ENCODE data around the gene STX8. TPM values are rescaled to one million over a fixed set of nuclear protein-coding genes. Genes with fewer than 3 reads are reported as not detected.

The STX8 gene
- total RNA-seq, 1 experiment from 2014 or later: 38.8 TPM

DNA sequence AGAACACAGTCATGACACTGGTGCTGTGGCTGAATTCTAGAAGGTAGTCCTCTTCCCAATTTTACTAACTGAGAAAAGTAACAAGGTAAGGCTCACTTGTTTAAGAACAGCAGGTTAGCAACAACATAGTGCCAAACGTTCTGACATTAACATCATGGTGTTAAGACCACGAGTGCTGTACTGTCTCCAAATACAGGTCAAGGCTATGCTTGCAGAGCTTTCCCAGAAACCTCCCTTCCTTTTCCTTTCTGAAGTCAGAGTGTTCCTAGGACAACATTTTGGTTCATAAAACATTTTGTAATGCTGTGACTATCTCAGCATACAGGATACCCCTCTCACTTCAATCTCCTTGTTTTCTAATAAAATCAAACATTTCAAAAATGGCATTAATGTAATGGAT is 144.0 kb downstream of the STX8 start:
- Histone ChIP-seq H4K20me1 (ENCODE audit: insufficient read depth) (no peaks in the 10 kb centered on the region), H3K27ac (ENCODE audit: low read depth, low read length) (no peak overlapping the region), H3K9ac (ENCODE audit: low read length) (no peak overlapping the region), H3K79me2 (ENCODE audit: insufficient read depth, low read length) (no peaks in the 10 kb centered on the region), H3K9me2 (ENCODE audit: insufficient read depth) (no peaks in the 10 kb centered on the region), H3K9me3 (ENCODE audit: control insufficient read depth in 1 of 2, insufficient read depth in 1 of 2, low read depth in 1 of 2, low read length in 2 of 2) (no peaks in the 10 kb centered on the region), H3K36me3 (ENCODE audit: control insufficient read depth in 1 of 2, insufficient read depth in 2 of 2, low read length in 2 of 2) (no peaks in the 10 kb centered on the region), H3K27me3 (ENCODE audit: insufficient read depth, low read length) (no peaks in the 10 kb centered on the region), H3K4me1 (ENCODE audit: control insufficient read depth in 1 of 2, insufficient read depth in 2 of 2, low read length in 2 of 2) (0 out of 4 replicates have a peak, but pooled peaks cover 0 to 6% of the 10 kb centered on the region in 2 experiments), H3K4me2 (ENCODE audit: low read length) (no peak overlapping the region), H2AFZ (ENCODE audit: low read depth, low read length, poor library complexity, severe bottlenecking) (no peak overlapping the region), H3K4me3 (replicated peaks in 1 of 2; ENCODE audit: low read depth in 1 of 2, low read length in 2 of 2) (no peak overlapping the region)
- no TSS peak for BruUV-seq (replicated peaks)
- ATAC-seq: no peak
- no peak for TF ChIP-seq ZFX (IDR thresholded peaks at IDR 0.05)
- TF ChIP-seq TCF7L2 (IDR thresholded peaks at IDR 0.05; ENCODE audit: borderline replicate concordance, extremely low read depth, insufficient read depth, insufficient read length): no peak
- no peak for TF ChIP-seq EGR1 (IDR thresholded peaks at IDR 0.05; ENCODE audit: low read depth)
- TF ChIP-seq YY1 (IDR thresholded peaks at IDR 0.05; ENCODE audit: extremely low read depth, insufficient replicate concordance, low read depth, low read length): no peak
- TF ChIP-seq CEBPB (IDR thresholded peaks at IDR 0.05; ENCODE audit: low read depth): no peak
- no peak for TF ChIP-seq RAD21 (IDR thresholded peaks at IDR 0.05; ENCODE audit: low read depth)
- no peak for TF ChIP-seq SRF (IDR thresholded peaks at IDR 0.05; ENCODE audit: low read depth)
- no peak for TF ChIP-seq CBX3 (IDR thresholded peaks at IDR 0.05; ENCODE audit: low read depth)
- no peak for TF ChIP-seq FOSL1 (IDR thresholded peaks at IDR 0.05; ENCODE audit: low read depth)
- no peak for TF ChIP-seq EZH2 (IDR thresholded peaks at IDR 0.05)
- TF ChIP-seq ELF1 (IDR thresholded peaks at IDR 0.05; ENCODE audit: borderline replicate concordance, low read depth): no peak
- no peak for TF ChIP-seq JUND (IDR thresholded peaks at IDR 0.05)
- TF ChIP-seq, protein P1, sequence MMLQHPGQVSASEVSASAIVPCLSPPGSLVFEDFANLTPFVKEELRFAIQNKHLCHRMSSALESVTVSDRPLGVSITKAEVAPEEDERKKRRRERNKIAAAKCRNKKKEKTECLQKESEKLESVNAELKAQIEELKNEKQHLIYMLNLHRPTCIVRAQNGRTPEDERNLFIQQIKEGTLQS (IDR thresholded peaks at IDR 0.05): no peak
- TF ChIP-seq POLR2AphosphoS5 (IDR thresholded peaks at IDR 0.05; ENCODE audit: low read depth, low read length): no peak
- CTCF ChIA-PET: no interaction called here
- DNase-seq (ENCODE audit: low read depth, low spot score): no peak
- POLR2A ChIA-PET: no interaction called here
- intact Hi-C loops (cut with micrococcal nuclease): no loop called here
- RAD21 ChIA-PET (ENCODE audit: low non-redundant PET in 1 of 2, low total read pairs in 2 of 2, uncharacterized antibody in 2 of 2, unreplicated experiment in 2 of 2): no interaction called here
